Uterus (tissue), 2 donors: Measurements from ENCODE around the gene TOMM5.

Experiments used
- CTCF ChIP-seq, 4 experiments: fragments of 200-600 bp in 2 of 4; fragments of 450-650 bp in 2 of 4; sonication (generic) in 2 of 4; IDR thresholded peaks; one replicate each; pipeline ENCODE4 v1.5.1; 2016 to 2019; ENCODE audit warnings: antibody characterized with exemption in 4 of 4, mild to moderate bottlenecking in 2 of 4, moderate library complexity in 1 of 4
- POLR2A ChIP-seq, 2 donors: fragments of 450-650 bp; IDR thresholded peaks; one replicate each; pipeline ENCODE4 v1.6.1; 2016; ENCODE audit warnings: antibody characterized with exemption in 2 of 2, mild to moderate bottlenecking in 1 of 2, moderate library complexity in 1 of 2

GRCh38 chr9:37564916-37565315 lies 27.5 kb downstream of the TOMM5 start:
- TF ChIP-seq CTCF (IDR thresholded peaks at IDR 0.05) (no peak), POLR2A (IDR thresholded peaks at IDR 0.05) (no peak)
